Activated CD4-positive, CD25-positive, alpha-beta regulatory T cell treated with anti-CD3 and anti-CD28 coated beads, Interleukin-2, amount 50 U/mL, for 72 hours (primary cell): Measurements from ENCODE around the gene TOX3.

Source experiments
- DNase-seq: peaks from one replicate; pipeline ENCODE4 v3.0.0; 2021

Gene TOX3

DNA sequence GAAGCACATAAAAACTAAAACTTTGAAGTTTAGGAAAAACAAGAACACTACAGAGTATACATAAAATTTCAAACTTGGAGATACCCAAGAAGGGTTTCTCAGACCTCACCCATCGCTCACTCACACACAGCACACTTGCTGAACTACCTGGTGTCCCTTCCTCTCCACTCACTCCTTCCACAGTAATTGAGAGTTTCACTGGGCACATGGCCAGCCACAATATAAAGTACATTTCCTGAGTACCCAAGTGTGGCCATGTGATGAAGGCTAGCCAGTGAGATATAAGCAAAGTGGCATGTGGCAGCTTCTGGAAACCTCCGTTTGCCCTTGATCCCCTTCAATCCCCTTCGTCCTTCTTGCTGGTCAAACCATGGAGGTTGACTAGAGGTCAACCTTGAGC, 11.9 kb downstream of the TOX3 start:
- DNase-seq: no peak

DNA sequence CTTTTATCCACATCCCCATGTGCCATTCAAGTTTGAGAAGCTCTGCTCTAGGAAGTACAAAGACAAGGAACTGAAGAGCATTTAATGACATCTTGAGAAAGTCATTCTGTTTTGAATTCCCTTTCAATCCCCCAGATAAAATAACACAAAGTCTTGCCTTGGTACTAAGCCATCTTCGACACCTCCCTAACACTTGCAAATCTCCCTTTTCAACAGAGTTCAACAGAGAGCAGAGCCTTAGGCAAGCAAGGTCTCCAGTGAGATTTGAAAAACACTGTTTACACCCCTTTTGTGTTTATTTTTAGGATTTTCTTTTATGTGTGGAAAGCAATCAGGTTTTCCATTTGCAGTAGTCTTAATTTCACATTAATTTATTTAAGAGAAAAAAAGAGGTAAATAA, 13.6 kb downstream of the TOX3 start:
- no peak for DNase-seq

DNA sequence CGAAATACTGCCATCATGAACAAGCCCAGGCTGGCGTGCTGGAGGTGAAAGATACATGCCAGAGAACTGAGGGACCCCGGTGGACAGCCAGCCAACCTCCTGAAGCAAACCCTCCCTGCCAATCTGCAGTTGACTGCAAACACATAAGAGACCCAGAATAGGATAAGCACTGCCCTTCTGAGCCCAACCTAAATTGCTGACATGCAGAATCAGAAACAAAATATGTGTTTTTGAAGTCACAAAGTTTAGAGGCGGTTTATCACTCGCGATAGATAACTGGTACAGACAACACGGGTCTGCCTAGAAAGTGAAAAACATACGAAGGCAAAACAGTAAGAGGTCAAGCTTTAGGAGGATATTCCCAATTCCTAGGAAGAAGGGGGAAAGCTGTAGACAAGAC, 14.6 kb downstream of the TOX3 start:
- no peak for DNase-seq

DNA sequence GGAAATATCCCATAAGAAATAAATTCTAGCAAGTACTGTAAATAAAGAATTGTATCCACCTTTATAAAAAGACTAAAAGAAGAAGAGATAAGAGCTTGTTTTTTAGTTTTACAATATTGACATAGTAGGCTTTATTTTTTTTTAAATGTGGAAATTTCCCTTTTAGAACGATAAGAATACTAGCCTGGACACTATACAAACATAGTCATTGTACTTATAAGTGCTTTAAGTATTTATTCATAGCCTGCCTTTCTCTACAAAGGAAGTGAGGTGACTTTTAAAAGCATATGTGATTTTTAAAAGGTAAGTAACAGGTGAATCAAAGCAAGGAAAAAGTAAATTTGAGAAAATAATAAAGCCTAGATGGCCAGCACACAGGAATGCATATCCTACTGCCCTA, 17.7 kb downstream of the TOX3 start:
- DNase-seq: no peak

- DNase-seq: no peak
Measured at GRCh38 chr16:52528393-52529065, 18.4 kb downstream of the TOX3 start.

DNA sequence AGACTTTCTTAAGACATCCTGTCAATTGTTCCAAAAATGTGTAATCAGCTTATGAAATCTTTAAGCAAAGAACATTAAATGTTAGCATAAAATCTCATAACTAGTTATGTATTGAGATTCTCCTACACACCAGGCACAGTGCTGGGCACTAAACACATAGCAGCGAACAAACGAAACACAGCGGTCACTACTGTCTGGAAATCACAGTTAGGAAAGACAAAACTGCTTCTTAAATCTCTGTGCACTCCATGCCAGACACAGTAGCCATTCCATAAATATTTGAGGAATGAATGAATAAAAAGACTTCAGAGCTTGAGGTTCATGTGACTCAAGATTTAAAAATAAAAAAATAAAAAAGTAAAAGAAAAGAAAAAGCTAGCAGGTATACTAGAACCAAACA, 20.1 kb downstream of the TOX3 start:
- DNase-seq: no peak

GRCh38 chr16:52526116-52526828, 20.7 kb downstream of the TOX3 start:
- no peak for DNase-seq

DNA sequence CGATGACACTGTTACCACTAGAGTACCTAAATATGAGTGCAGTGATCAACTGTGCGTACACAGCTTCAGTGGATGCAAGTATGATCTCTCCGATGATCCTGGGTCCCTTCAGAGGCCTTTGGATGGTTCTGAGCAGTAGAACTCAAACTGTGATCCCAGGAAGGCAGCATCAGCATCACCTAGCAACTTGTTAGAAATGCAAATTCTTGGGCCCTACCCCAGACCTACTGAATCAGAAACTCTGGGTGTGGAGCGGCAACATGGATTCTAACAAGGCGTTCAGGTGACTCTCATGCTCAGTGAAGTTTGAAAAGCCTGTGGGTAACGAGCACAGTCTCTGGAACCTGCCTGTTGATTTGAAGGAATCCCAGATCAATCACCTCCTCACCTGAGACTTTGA, 25.4 kb downstream of the TOX3 start:
- no peak for DNase-seq

GRCh38 chr16:52518884-52519283, 28.1 kb downstream of the TOX3 start:
- no peak for DNase-seq

GRCh38 chr16:52515068-52515671, 31.8 kb downstream of the TOX3 start:
- no peak for DNase-seq

DNA sequence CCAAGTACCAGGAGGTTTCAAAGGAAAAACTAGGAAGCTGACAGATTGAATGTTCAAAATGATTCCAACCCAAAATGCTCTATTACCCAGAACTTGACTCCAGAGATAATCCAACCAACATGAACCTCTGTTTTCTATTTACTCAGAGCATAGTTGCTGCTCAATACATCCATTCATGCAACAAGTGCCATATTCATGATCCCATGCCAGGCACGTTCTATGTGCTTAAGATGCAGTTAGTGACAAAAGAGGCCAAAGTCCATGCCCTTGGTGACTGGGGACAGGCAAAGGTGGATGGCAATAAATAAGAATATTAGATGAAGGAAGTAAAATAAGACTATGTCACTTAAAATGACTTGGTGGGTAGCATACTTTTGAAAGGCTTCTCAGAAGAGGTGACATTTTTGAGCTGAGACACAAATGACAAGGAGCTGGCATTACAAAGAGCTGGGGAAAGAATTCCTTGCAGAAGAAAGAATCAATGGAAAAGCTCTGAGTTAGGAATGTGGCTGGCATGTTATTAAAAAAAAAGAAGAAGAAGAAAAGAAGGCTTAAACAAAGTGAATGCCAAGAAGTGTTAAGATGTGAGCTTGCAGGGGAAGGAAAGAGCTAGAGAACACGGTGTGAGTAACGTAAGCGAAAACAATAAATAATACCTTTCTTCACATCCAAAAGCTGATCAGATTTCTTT, 34.5 kb downstream of the TOX3 start:
- no peak for DNase-seq

- DNase-seq: no peak
Measured at GRCh38 chr16:52501746-52502145, 45.2 kb downstream of the TOX3 start.

DNA sequence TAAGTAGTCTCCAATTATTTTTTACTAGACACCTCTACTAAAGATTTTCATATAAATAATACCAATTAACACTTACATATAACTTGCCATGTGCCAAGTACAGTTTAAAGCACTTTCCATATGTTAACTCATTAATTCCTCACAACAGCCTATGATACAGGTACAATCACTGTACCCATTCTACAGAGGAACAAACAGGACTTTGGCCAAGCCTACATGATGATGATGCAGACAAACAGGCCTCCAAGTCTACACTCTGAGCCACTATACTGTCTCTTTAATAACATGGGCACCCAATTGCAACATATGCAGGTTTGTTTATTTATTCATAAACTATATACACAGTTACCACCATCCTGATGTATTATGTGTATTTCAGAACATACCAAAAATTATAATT, 46.0 kb downstream of the TOX3 start:
- no peak for DNase-seq

DNA sequence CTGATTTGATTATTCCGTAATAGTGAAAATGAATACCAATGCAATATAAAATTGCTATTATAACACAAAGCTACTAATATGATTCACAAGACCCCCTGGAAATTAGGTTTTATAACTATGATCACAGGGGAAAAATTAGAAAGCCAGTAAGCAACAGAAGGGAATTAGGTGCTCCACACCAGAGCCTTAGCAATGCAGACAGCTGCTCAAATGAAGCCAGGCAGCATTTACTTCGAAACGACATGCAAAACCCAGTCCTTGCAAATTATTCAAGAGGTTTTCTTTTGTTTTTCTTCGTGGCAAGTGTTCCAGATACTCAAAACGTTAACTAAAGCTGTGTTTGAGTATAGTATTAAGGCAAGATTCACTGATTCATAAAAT, 47.9 kb downstream of the TOX3 start:
- no peak for DNase-seq

DNA sequence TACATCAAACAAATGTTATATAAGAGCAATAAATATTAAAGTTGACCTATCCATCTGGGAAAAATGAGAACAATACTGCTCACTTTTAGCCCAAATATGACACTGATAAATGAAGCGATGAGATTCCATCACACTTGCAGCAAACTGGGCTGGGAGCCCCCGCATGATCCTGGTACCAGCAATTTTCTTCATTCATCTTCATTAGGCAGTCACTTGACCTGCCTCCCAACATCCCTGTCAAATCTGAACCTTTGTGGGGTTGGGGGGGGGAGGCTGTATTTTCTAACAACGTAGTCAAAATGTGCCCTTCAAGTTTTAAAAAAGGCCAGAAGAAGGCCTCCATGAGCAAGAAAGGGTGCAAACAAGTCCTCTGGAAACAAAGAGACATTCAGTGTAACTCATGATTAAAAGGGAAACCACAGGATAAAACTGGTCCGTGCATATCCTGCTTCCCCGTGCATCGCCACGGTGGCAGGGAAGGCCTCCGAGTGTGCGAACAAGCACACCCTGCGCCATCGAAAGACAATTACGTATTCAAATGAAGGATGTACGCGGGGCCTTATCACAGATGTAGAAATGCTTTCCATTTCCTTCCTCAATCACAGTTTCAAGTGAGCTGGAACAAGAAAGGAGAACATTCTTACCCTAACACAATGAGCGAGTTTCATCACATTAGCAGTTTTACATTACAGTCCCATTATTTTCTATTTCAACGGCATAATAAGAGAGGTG, 48.4 kb downstream of the TOX3 start:
- DNase-seq: no peak

DNA sequence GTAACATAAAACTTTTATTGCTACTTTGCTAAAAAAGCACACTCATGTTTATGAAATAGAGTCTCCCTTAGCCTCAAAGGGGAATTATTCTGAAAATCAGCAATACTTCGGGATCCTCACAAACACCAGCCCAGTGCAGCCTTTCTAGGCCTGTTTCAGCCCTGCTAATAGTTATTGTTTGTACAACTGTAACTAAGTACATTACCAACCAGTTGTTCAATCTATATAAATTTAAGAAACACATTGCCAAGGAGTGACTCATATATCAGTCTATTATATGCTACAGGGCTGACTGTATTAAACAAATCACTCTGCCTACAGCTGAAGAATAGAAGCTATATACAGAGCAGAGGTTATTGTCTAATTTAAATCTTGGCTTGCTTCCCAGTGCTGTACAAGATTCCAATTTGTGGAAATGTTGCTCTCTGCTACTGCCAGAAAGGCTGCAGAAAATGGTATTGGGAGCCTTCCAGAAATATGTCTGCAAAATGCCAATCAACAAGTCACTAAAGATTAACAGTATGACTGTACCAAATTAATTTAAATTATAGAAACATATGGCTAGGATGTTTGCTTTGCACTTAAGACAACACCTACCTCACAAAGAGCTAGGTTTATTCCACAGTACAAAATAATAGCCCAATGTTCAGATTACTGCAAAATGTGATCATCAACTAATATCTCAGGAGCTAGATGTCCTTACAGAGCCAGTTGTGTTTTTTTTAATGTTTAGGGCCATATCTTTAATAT, 49.7 kb downstream of the TOX3 start:
- no peak for DNase-seq

DNA sequence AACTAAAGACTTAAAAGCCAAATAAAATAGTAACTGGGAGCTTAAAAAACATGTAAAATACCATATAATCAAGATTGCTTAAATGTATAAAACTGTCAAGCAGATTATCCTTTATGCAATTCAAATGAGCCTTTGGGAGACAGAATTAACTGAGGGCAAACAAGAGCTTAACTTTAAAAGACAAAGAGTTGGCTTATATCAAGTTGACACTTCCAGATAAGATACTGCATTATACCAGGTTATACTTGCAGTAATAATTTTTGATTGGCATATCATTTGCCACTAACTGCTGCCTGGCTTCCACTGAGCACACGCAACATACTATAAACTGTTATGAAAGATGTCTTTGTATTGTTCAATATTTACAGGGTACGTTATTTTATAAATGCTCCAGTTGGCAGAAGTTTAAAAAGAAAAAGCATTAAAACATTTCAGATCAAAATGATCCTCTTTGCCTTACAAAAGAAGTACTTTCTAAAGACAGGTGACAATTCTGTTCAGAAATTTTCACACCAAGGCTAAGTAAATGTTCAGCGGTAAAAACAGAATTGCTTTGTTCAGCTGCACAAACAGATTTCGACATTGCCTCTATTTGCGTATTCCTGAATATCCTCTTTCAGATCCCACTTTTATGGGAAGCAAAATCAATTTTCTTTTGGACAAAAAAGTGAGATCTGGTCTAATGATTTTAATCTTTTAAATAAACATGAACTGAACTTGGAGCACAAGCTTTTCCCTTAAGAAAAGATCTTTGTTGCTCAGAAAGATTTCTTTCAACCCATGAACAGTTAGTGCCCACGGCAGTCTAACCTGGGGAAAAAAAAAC, 50.7 kb downstream of the TOX3 start:
- no peak for DNase-seq

DNA sequence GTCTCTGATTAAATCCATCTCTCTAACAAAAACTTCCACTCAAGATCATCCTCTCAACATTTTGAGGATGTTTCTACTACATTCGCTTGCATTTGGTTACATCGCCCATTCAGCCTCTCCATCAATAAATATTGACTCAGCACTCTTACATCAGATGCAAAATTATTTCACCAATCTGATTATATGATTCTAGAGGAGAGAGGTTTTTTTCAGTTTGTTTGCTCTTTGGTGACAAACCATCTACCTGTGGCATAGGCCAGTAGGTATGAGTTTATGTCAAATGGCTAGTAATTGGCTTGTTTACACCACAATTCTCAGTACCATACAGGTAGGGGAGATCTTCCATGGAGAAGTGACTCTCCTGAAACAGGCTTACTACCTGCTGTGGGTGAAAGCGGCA, 52.3 kb downstream of the TOX3 start:
- DNase-seq: no peak

DNA sequence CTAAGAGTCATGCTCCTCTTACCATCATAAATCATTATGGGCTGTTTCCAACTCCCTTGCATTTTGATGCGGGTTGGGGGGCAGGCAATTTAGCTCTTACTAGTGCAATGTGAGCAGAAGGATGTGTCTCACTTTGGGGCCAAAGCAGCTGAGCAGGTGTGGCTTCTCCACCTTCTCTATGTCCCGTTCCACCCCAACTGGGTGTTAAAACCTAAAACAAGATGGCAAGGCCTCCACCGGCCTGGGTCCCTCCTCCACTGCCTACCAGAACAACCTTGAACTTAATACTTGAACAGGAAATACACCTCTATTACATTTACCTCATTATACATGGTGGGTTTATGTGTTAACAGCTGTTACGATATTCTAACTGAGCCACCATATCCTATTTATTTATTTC, 52.8 kb downstream of the TOX3 start:
- DNase-seq: no peak

- DNase-seq: no peak
Measured at GRCh38 chr16:52492789-52493357, 54.1 kb downstream of the TOX3 start.

DNA sequence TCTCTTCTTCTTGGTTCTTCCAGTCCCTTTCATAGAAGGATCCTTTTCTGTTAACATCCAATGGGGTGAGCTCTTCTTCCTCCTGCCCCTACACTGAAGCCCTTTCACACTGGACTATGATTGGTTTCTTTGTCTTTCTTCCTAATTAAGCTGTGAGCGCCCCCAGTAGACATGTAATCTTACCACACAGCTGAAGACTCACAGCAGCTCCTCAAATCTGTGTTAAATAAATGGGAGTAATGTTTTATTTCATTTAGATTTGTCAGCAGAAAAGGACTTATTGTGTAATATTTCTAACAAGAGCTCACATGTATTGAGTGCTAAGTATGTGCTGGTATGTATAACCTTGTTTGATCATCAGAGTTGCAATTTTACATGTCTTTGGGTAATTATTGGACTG, 55.7 kb downstream of the TOX3 start:
- no peak for DNase-seq
